T-helper 17 cell (primary cell): ENCODE data around the gene ST3GAL3. TPM values are rescaled to one million over a fixed set of nuclear protein-coding genes. Genes with fewer than 3 reads are reported as not detected.
A peak's percentile ranks its signal among the peaks of the same experiment; 100 is the strongest.

Experiments used
- ATAC-seq: fragments of 150-1000 bp; cut with Tn5 transposase; 2 replicates; pipeline ENCODE4 v1.10.0; 2021; ENCODE audit warnings: mild to moderate bottlenecking, moderate library complexity
- DNase-seq, 3 donors: peaks; one replicate each; pipeline versions ENCODE4 v3.0.0 to v3.0.0-alpha.2; 2020 to 2021
- H3K9me3 ChIP-seq: one replicate; pipeline ENCODE4 v1.7.0; 2013; ENCODE audit warnings: low read length, mild to moderate bottlenecking; ENCODE audit not compliant: control insufficient read depth, poor library complexity, severe bottlenecking
- H3K27ac Mint-ChIP-seq: one replicate; pipeline ENCODE4 v1.8.0; 2022; ENCODE audit warnings: mild to moderate bottlenecking, moderate library complexity, mixed read lengths
- H3K27me3 Mint-ChIP-seq: one replicate; pipeline ENCODE4 v1.8.0; 2022; ENCODE audit warnings: mixed read lengths
- H3K36me3 Mint-ChIP-seq: one replicate; pipeline ENCODE4 v1.8.0; 2022; ENCODE audit warnings: low read depth, mixed read lengths
- H3K4me1 Mint-ChIP-seq: one replicate; pipeline ENCODE4 v1.8.0; 2022; ENCODE audit warnings: mild to moderate bottlenecking, mixed read lengths
- H3K4me3 Mint-ChIP-seq: one replicate; pipeline ENCODE4 v1.8.0; 2022; ENCODE audit warnings: mild to moderate bottlenecking, moderate library complexity, mixed read lengths
- total RNA-seq, 4 donors: library from RNA in 2 of 4; stranded (reverse) in 2 of 4; gene quantifications; one replicate each; pipeline ENCODE4 v1.2.3 and lab custom pipeline; 2022 to 2026

ST3GAL3 gene
- total RNA-seq, 2 donors from 2014 or later = 19.8 to 24.9 TPM

GRCh38 chr1:43834280-43835081 lies 127.1 kb downstream of the ST3GAL3 start:
- no peaks in the 10 kb centered on the region for H3K9me3 ChIP-seq
- Mint-ChIP-seq H3K27me3 (no peaks in the 10 kb centered on the region), H3K4me3 (peak overlapping the region; percentile 39), H3K4me1 (peaks cover 33% of the 10 kb centered on the region), H3K27ac (no peak overlapping the region), H3K36me3 (peaks cover 12% of the 10 kb centered on the region)
- ATAC-seq = no peak
- DNase-seq = no peak

GRCh38 chr1:43835082-43836021 lies 128.0 kb downstream of the ST3GAL3 start:
- H3K9me3 ChIP-seq = no peaks in the 10 kb centered on the region
- no peaks in the 10 kb centered on the region for H3K27me3 Mint-ChIP-seq
- no peak for DNase-seq
- peak overlapping the region; percentile 70 for H3K27ac Mint-ChIP-seq
- peaks cover 12% of the 10 kb centered on the region for H3K36me3 Mint-ChIP-seq
- peaks cover 31% of the 10 kb centered on the region for H3K4me1 Mint-ChIP-seq
- no peak for ATAC-seq
- H3K4me3 Mint-ChIP-seq = no peak overlapping the region

GRCh38 chr1:43836267-43836951 lies 129.1 kb downstream of the ST3GAL3 start:
- Mint-ChIP-seq H3K36me3 (peaks cover 12% of the 10 kb centered on the region), H3K4me3 (no peak overlapping the region), H3K27ac (peak overlapping the region; percentile 14), H3K4me1 (peaks cover 28% of the 10 kb centered on the region), H3K27me3 (no peaks in the 10 kb centered on the region)
- no peaks in the 10 kb centered on the region for H3K9me3 ChIP-seq
- peak; percentile 83 for ATAC-seq
- DNase-seq = peak; percentile 19 to 37 (median 36)

GRCh38 chr1:43839056-43839455 lies 131.7 kb downstream of the ST3GAL3 start:
- Mint-ChIP-seq H3K36me3 (peaks cover 13% of the 10 kb centered on the region), H3K27ac (peak overlapping the region; percentile 19), H3K27me3 (no peaks in the 10 kb centered on the region), H3K4me1 (peaks cover 19% of the 10 kb centered on the region), H3K4me3 (no peak overlapping the region)
- no peaks in the 10 kb centered on the region for H3K9me3 ChIP-seq
- DNase-seq (no peak), ATAC-seq (no peak)

GRCh38 chr1:43841321-43842174 lies 134.2 kb downstream of the ST3GAL3 start:
- Mint-ChIP-seq H3K4me1 (peaks cover 5% of the 10 kb centered on the region), H3K4me3 (no peak overlapping the region), H3K27ac (no peak overlapping the region), H3K36me3 (peaks cover 9% of the 10 kb centered on the region), H3K27me3 (no peaks in the 10 kb centered on the region)
- ATAC-seq = no peak
- no peaks in the 10 kb centered on the region for H3K9me3 ChIP-seq
- DNase-seq = no peak

- H3K27me3 Mint-ChIP-seq = no peaks in the 10 kb centered on the region
- H3K27ac Mint-ChIP-seq = no peak overlapping the region
- DNase-seq (no peak), ATAC-seq (no peak)
- peaks cover 9% of the 10 kb centered on the region for H3K36me3 Mint-ChIP-seq
- peaks cover under 1% of the 10 kb centered on the region for H3K4me1 Mint-ChIP-seq
- H3K4me3 Mint-ChIP-seq = no peak overlapping the region
- no peaks in the 10 kb centered on the region for H3K9me3 ChIP-seq
Observed at GRCh38 chr1:43842175-43842498, 134.8 kb downstream of the ST3GAL3 start.

- peaks cover 7% of the 10 kb centered on the region for H3K36me3 Mint-ChIP-seq
- no peaks in the 10 kb centered on the region for H3K9me3 ChIP-seq
- H3K4me3 Mint-ChIP-seq = no peak overlapping the region
- ATAC-seq (no peak), DNase-seq (no peak)
- peaks cover 4% of the 10 kb centered on the region for H3K4me1 Mint-ChIP-seq
- H3K27me3 Mint-ChIP-seq = no peaks in the 10 kb centered on the region
- no peak overlapping the region for H3K27ac Mint-ChIP-seq
Observed at GRCh38 chr1:43843684-43844083, 136.3 kb downstream of the ST3GAL3 start.

GRCh38 chr1:43844114-43844513 lies 136.8 kb downstream of the ST3GAL3 start:
- no peak overlapping the region for H3K4me3 Mint-ChIP-seq
- peaks cover 7% of the 10 kb centered on the region for H3K4me1 Mint-ChIP-seq
- DNase-seq = no peak
- H3K27ac Mint-ChIP-seq = no peak overlapping the region
- ATAC-seq = no peak
- H3K9me3 ChIP-seq = no peaks in the 10 kb centered on the region
- H3K36me3 Mint-ChIP-seq = peaks cover 10% of the 10 kb centered on the region
- no peaks in the 10 kb centered on the region for H3K27me3 Mint-ChIP-seq

- H3K27me3 Mint-ChIP-seq = no peaks in the 10 kb centered on the region
- no peak overlapping the region for H3K4me3 Mint-ChIP-seq
- DNase-seq (no peak), ATAC-seq (no peak)
- H3K4me1 Mint-ChIP-seq = peaks cover 10% of the 10 kb centered on the region
- no peak overlapping the region for H3K27ac Mint-ChIP-seq
- no peaks in the 10 kb centered on the region for H3K9me3 ChIP-seq
- peaks cover 3% of the 10 kb centered on the region for H3K36me3 Mint-ChIP-seq
Observed at GRCh38 chr1:43847290-43847689, 140.0 kb downstream of the ST3GAL3 start.

GRCh38 chr1:43847882-43848281 lies 140.5 kb downstream of the ST3GAL3 start:
- ATAC-seq (no peak), DNase-seq (no peak)
- Mint-ChIP-seq H3K4me1 (peaks cover 10% of the 10 kb centered on the region), H3K36me3 (peaks cover 3% of the 10 kb centered on the region), H3K4me3 (no peak overlapping the region), H3K27ac (no peak overlapping the region), H3K27me3 (no peaks in the 10 kb centered on the region)
- no peaks in the 10 kb centered on the region for H3K9me3 ChIP-seq

- Mint-ChIP-seq H3K4me3 (no peak overlapping the region), H3K27me3 (no peaks in the 10 kb centered on the region), H3K4me1 (peaks cover 10% of the 10 kb centered on the region), H3K27ac (no peak overlapping the region), H3K36me3 (peaks cover 4% of the 10 kb centered on the region)
- ATAC-seq (no peak), DNase-seq (no peak)
- no peaks in the 10 kb centered on the region for H3K9me3 ChIP-seq
Observed at GRCh38 chr1:43849670-43850069, 142.3 kb downstream of the ST3GAL3 start.

GRCh38 chr1:43850591-43851233 lies 143.4 kb downstream of the ST3GAL3 start:
- H3K9me3 ChIP-seq = no peaks in the 10 kb centered on the region
- ATAC-seq = no peak
- no peaks in the 10 kb centered on the region for H3K27me3 Mint-ChIP-seq
- peaks cover 10% of the 10 kb centered on the region for H3K4me1 Mint-ChIP-seq
- H3K4me3 Mint-ChIP-seq = no peak overlapping the region
- H3K36me3 Mint-ChIP-seq = peaks cover 8% of the 10 kb centered on the region
- DNase-seq = no peak
- no peak overlapping the region for H3K27ac Mint-ChIP-seq
